ENCODE data around the gene FBXL20.

- TF ChIP-seq CTCF (IDR thresholded peaks at IDR 0.05) (no peak), SIN3A (IDR thresholded peaks at IDR 0.05; ENCODE audit: borderline replicate concordance, insufficient read depth, low read depth, low read length) (no peak), REST (IDR thresholded peaks at IDR 0.05; ENCODE audit: insufficient read depth in 1 of 2, low read depth in 2 of 2, low read length in 1 of 2) (no peak), POLR2AphosphoS5 (IDR thresholded peaks at IDR 0.05; ENCODE audit: low read depth, low read length) (no peak)
These were observed 10.0 kb downstream of the FBXL20 start for GRCh38 chr17:39391448-39391847.
